Breast epithelium (tissue), 4 donors: Measurements from ENCODE around the gene DNMT3A. TPM values are rescaled to one million over a fixed set of nuclear protein-coding genes. Genes with fewer than 3 reads are reported as not detected.

ENCODE experiments used
- DNase-seq, 2 donors: peaks; one replicate each; pipeline ENCODE4 v3.0.0-alpha.2; 2019; ENCODE audit warnings: low spot score in 2 of 2
- H3K27ac ChIP-seq, 2 donors: fragments of 200-600 bp; sonication (generic) in 1 of 2; one replicate each; pipeline ENCODE4 v1.5.1; 2016 to 2019; ENCODE audit warnings: mild to moderate bottlenecking in 1 of 2
- H3K27me3 ChIP-seq, 2 donors: fragments of 200-600 bp; sonication (generic) in 1 of 2; one replicate each; pipeline versions ENCODE4 v1.5.1 to v1.6.0; 2017 to 2019; ENCODE audit warnings: control low read depth in 1 of 2, mild to moderate bottlenecking in 1 of 2
- H3K36me3 ChIP-seq: fragments of 200-600 bp; one replicate; pipeline ENCODE4 v1.5.1; 2019
- H3K4me1 ChIP-seq, 2 donors: fragments of 200-600 bp; sonication (generic); one replicate each; pipeline ENCODE4 v1.5.1; 2016 to 2019; ENCODE audit warnings: control low read depth in 1 of 2
- H3K4me3 ChIP-seq, 3 donors: fragments of 200-600 bp; sonication (generic); 1 replicate in 2 of 3; 2 replicates in 1 of 3; pipeline ENCODE4 v1.5.1; 2016 to 2019; ENCODE audit warnings: mild to moderate bottlenecking in 3 of 3, moderate library complexity in 2 of 3
- H3K9me3 ChIP-seq, 2 donors: fragments of 200-600 bp; sonication (generic) in 1 of 2; one replicate each; pipeline ENCODE4 v1.5.1; 2016 to 2019; ENCODE audit warnings: control low read depth in 1 of 2
- POLR2A ChIP-seq: fragments of 450-650 bp; IDR thresholded peaks from one replicate; pipeline ENCODE4 v1.6.1; 2016; ENCODE audit warnings: antibody characterized with exemption, mild to moderate bottlenecking, moderate library complexity
- POLR2AphosphoS5 ChIP-seq, 3 donors: sonication (generic); formaldehyde crosslinking; IDR thresholded peaks; one replicate each; pipeline ENCODE4 v1.6.1; 2017; ENCODE audit warnings: antibody characterized with exemption in 3 of 3
- intact Hi-C: fragments of 100-400 bp; cut with DNase I; formaldehyde crosslinking; loops from one replicate; pipeline ENCODE4 v1.15.1; 2023; ENCODE audit warnings: low total_unique reads
- total RNA-seq, 3 donors: library from RNA; depleted of rRNA; stranded (reverse); fragments of >200 nt; gene quantifications; one replicate each; pipeline ENCODE4 v1.1.0, GENCODE V29; 2016
- TF ChIP-seq, protein P1 (sequence below), 3 donors: fragments of 450-650 bp; IDR thresholded peaks; one replicate each; pipeline ENCODE4 v1.5.1; 2016 to 2017; ENCODE audit warnings: antibody characterized with exemption in 3 of 3, mild to moderate bottlenecking in 3 of 3, moderate library complexity in 3 of 3

DNMT3A gene
- total RNA-seq, 3 donors from 2014 or later = 8.2 to 21.7 (median 20.0) TPM

DNA sequence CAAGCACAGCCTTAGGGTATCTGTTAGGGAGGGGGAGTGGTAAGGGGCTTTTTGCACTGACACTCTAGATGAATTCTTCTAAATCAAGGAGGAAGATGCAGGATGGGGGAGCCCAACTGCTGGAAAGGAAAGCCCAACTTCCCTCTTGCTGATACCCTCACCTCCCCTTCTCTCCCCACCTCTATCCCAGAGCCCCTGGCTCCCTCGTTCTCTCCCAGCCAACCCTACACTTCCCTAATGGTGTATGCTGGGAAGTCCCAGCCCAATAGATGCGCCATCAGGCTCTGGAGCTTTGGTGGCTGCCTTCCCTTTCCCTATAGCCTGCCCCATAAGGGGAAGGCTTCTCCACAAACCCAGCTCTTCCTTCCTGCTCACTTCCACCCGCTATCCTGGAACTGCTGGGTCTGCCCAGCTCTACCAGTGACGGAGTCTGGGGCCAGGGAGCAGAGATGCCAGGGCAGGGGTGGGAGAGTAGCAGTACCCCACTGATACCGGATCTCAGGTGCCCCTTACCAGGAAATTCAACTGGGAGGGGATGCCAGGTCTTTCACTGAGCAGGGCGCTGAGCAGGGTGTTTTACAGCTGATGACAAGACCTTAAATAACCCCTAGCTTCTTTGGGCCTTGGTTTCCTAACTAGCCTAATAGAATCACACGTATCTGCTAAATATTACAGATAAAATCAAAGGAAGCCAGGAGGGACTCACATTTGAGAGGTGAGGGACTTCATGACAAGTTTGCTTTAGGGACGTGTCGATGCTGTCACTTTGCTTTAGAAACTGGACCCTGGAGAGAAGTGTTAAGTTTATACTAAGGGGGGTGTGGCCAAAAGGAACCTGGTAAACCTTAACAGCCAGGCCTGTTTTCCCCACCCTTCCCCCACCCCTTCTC, 82.6 kb downstream of the DNMT3A start:
- no peak for DNase-seq

GRCh38 chr2:25257931-25258846, 83.5 kb downstream of the DNMT3A start:
- Histone ChIP-seq H3K4me3 (no peak overlapping the region), H3K27ac (no peak overlapping the region), H3K9me3 (no peaks in the 10 kb centered on the region), H3K36me3 (no peaks in the 10 kb centered on the region), H3K27me3 (no peaks in the 10 kb centered on the region), H3K4me1 (no peaks in the 10 kb centered on the region)
- TF ChIP-seq, protein P1, sequence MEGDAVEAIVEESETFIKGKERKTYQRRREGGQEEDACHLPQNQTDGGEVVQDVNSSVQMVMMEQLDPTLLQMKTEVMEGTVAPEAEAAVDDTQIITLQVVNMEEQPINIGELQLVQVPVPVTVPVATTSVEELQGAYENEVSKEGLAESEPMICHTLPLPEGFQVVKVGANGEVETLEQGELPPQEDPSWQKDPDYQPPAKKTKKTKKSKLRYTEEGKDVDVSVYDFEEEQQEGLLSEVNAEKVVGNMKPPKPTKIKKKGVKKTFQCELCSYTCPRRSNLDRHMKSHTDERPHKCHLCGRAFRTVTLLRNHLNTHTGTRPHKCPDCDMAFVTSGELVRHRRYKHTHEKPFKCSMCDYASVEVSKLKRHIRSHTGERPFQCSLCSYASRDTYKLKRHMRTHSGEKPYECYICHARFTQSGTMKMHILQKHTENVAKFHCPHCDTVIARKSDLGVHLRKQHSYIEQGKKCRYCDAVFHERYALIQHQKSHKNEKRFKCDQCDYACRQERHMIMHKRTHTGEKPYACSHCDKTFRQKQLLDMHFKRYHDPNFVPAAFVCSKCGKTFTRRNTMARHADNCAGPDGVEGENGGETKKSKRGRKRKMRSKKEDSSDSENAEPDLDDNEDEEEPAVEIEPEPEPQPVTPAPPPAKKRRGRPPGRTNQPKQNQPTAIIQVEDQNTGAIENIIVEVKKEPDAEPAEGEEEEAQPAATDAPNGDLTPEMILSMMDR (IDR thresholded peaks at IDR 0.05) = no peak
- TF ChIP-seq POLR2A = no peak
- TF ChIP-seq POLR2AphosphoS5 (IDR thresholded peaks at IDR 0.05) = no peak
- intact Hi-C loops = no loop called here
- no peak for DNase-seq

More for the DNA sequence above, 82.6 kb downstream of the DNMT3A start:
- Histone ChIP-seq H3K9me3 (no peaks in the 10 kb centered on the region), H3K27ac (no peak overlapping the region), H3K27me3 (no peaks in the 10 kb centered on the region), H3K4me3 (no peak overlapping the region), H3K36me3 (no peaks in the 10 kb centered on the region), H3K4me1 (no peaks in the 10 kb centered on the region)
- TF ChIP-seq POLR2AphosphoS5 (IDR thresholded peaks at IDR 0.05) = no peak
- TF ChIP-seq, protein P1 (IDR thresholded peaks at IDR 0.05) = no peak
- no peak for TF ChIP-seq POLR2A
- intact Hi-C loops = no loop called here

GRCh38 chr2:25257032-25257552, 84.6 kb downstream of the DNMT3A start:
- no peaks in the 10 kb centered on the region for H3K36me3 ChIP-seq
- H3K4me3 ChIP-seq = no peak overlapping the region
- no peaks in the 10 kb centered on the region for H3K9me3 ChIP-seq
- DNase-seq = no peak
- no peak for TF ChIP-seq POLR2A
- no peaks in the 10 kb centered on the region for H3K27me3 ChIP-seq
- intact Hi-C loops = no loop called here
- no peak overlapping the region for H3K27ac ChIP-seq
- H3K4me1 ChIP-seq = no peaks in the 10 kb centered on the region

DNA sequence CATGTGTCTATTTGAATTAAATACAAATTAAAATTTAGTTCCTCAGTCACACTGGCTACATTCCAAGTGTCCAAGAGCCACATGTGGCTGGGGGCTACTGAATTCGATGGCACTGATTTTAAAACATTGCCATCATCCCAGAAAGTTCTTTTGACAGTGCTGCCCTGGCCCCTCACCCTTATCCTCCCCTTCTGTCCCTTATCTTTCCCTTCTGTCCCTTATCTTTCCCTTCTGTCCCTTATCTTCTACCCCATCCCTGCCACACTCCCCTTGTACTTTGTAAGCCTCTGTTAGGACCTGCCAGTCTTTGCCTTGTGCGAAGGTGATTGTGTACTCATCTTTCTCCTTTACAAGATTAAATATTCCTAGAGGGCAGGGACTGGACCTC, 85.2 kb downstream of the DNMT3A start:
- Histone ChIP-seq H3K4me1 (peaks cover 0 to 1% of the 10 kb centered on the region in 2 donors), H3K36me3 (no peaks in the 10 kb centered on the region), H3K27ac (no peak overlapping the region), H3K27me3 (no peaks in the 10 kb centered on the region), H3K4me3 (no peak overlapping the region), H3K9me3 (no peaks in the 10 kb centered on the region)
- TF ChIP-seq, protein P1 (IDR thresholded peaks at IDR 0.05) = no peak
- no peak for TF ChIP-seq POLR2A
- no peak for TF ChIP-seq POLR2AphosphoS5 (IDR thresholded peaks at IDR 0.05)
- DNase-seq = no peak
- intact Hi-C loops = no loop called here

DNA sequence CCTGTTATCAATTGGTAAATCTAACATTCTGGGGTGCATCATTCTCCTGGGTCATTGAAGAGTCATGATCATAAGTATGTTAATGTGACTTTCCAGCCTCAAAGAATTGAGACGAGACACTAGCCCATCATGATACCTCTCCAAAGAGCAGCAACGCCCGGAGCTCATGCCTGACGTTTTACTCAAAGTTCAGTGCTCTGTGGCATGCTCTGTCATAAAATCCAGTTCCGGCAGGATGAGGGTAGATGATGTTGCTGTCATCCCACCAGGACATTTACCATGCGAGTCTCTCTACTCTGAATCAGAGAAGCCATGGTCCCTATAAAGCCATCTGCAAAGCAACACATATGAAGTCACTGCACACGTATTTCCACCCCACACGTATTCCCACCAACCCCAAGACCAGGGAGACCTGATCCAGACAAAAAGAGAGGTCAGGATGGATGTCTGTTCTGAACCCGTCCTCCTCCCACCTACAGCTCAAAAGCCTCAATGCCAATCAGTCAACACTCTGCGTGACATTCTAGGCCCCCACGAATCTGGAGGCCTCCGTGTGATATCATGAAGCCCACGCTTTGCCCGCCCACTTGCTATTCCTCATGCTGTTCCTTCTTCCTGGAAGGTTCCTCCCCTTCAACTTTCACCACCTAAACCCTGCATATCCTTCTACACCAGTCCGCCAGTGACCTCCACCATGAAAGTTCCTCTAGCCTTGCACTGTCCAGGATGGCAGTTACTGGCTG, 85.8 kb downstream of the DNMT3A start:
- H3K9me3 ChIP-seq = no peaks in the 10 kb centered on the region
- intact Hi-C loops = no loop called here
- DNase-seq = no peak
- no peak overlapping the region for H3K4me3 ChIP-seq
- no peaks in the 10 kb centered on the region for H3K36me3 ChIP-seq
- no peaks in the 10 kb centered on the region for H3K27me3 ChIP-seq
- H3K27ac ChIP-seq = no peak overlapping the region
- TF ChIP-seq POLR2A = no peak
- peaks cover 0 to 7% of the 10 kb centered on the region in 2 donors for H3K4me1 ChIP-seq
